Activated T-helper 17 cell treated with anti-CD3 and anti-CD28 coated beads, Interleukin-2, amount 50 U/mL, for 72 hours (primary cell): Measurements from ENCODE around the gene CHN2. TPM values are rescaled to one million over a fixed set of nuclear protein-coding genes. Genes with fewer than 3 reads are reported as not detected.
A peak's percentile ranks its signal among the peaks of the same experiment; 100 is the strongest.

Experiments
- ATAC-seq: fragments of 150-1000 bp; cut with Tn5 transposase; replicated peaks from 2 replicates; pipeline ENCODE4 v1.10.0; 2021; ENCODE audit warnings: mild to moderate bottlenecking, moderate library complexity
- H3K27ac Mint-ChIP-seq: one replicate; pipeline ENCODE4 v1.8.0; 2022; ENCODE audit warnings: mixed read lengths
- H3K27me3 Mint-ChIP-seq: one replicate; pipeline ENCODE4 v1.8.0; 2022; ENCODE audit warnings: mixed read lengths
- H3K36me3 Mint-ChIP-seq: one replicate; pipeline ENCODE4 v1.8.0; 2022; ENCODE audit warnings: low read depth, mild to moderate bottlenecking, mixed read lengths
- H3K4me1 Mint-ChIP-seq: one replicate; pipeline ENCODE4 v1.8.0; 2022; ENCODE audit warnings: mixed read lengths
- H3K4me3 Mint-ChIP-seq: one replicate; pipeline ENCODE4 v1.8.0; 2022; ENCODE audit warnings: mild to moderate bottlenecking, mixed read lengths
- H3K9me3 Mint-ChIP-seq: one replicate; pipeline ENCODE4 v1.8.0; 2022; ENCODE audit warnings: mixed read lengths
- total RNA-seq, 2 donors: library from RNA; stranded (reverse); gene quantifications; one replicate each; pipeline ENCODE4 v1.2.3, GENCODE V29; 2022

Gene CHN2
- total RNA-seq, result under 1 TPM in 1 of 2 donors, not detected in 1; 0.85 TPM

DNA sequence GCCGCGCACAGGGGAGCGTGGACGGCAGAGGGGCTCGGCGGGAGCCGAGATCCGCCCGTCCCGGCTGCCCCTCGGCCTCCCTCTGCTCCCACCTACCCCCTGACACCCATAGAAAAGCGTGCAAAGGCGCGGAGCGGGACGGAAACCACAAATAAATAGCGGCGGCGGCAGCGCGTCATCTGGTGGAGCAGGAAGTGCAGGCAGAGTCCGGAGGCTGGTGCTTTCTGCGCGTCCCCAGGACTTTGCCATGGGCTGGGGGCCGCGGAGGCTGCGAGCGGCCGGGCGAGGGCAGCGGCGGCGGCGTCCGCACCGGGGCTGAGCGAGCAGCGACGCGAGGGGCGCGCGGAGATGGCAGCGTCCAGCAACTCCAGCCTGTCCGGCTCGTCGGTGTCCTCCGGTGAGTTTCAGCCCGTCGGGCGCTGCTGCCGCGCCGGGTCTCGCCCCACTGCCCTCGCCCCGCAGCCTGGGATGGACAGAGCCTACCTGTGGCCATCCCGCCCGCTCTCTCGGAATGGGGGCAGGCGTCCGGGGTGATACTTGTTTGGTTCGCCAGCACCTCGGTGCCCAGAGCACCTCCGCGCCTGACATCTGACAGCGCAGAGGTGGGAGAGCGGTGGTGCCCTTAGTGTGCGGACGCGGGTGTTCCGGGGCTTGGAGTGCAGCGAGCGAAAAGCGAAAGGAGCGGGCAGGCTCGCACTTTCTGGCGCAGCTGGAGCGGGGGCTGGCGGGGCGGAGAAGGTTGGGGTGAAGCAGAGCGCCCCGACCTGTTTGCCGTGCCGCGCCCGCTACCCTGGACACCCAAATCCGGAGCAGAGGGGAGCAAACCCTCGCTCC is at the start of gene CHN2:
Gene CHN2, plus strand, starts transcription at position 182 of the 834 bp plus-strand sequence.
- Mint-ChIP-seq H3K36me3 (no peaks in the 10 kb centered on the region), H3K9me3 (no peaks in the 10 kb centered on the region), H3K27me3 (peaks cover 36% of the 10 kb centered on the region), H3K4me3 (peak within 1 kb of the TSS; percentile 70), H3K4me1 (peaks cover 8% of the 10 kb centered on the region), H3K27ac (no peak within 1 kb of the TSS)
- peak; percentile 77 for ATAC-seq

DNA sequence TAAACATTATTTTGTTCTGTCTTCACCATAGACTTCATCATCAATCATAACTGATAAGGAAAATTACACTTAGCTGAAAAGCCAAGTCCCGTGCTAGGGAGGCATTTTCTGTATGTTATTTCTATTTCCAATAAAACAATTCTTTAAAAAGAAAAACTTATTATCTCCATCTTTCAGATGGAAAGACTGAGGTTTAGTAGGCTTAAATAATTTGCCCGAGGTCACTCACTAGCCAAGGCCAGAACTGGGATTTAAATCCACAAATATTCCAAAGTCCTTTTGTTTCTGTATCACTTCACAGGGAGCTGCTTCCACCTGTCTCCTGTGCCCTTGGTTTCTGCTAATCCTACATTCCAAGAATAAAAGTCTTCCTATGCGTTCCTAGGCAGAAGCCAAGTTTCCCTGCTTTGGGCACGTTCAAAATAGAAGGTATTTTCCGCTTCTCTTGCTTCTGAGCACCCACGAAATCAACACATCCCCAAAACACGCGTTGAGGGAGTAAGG is 49.0 kb upstream of the CHN2 start:
- Mint-ChIP-seq H3K27me3 (peaks cover 29% of the 10 kb centered on the region), H3K27ac (no peak overlapping the region), H3K4me3 (no peak overlapping the region), H3K9me3 (no peaks in the 10 kb centered on the region), H3K4me1 (no peaks in the 10 kb centered on the region), H3K36me3 (no peaks in the 10 kb centered on the region)
- ATAC-seq, result no peak

GRCh38 chr7:29146057-29146706 is 48.4 kb upstream of the CHN2 start, which contains the start of gene CPVL:
TSS of gene CPVL (minus strand) at chr7:29146537. CDS start at chr7:29121061, 25,476 bp downstream.
- no peaks in the 10 kb centered on the region for H3K9me3 Mint-ChIP-seq
- no peaks in the 10 kb centered on the region for H3K4me1 Mint-ChIP-seq
- peaks cover 28% of the 10 kb centered on the region for H3K27me3 Mint-ChIP-seq
- H3K4me3 Mint-ChIP-seq, result no peak within 1 kb of the TSS
- H3K27ac Mint-ChIP-seq, result no peak within 1 kb of the TSS
- H3K36me3 Mint-ChIP-seq, result no peaks in the 10 kb centered on the region
- ATAC-seq, result no peak

- Mint-ChIP-seq H3K4me1 (no peaks in the 10 kb centered on the region), H3K4me3 (no peak overlapping the region), H3K9me3 (no peaks in the 10 kb centered on the region), H3K27ac (no peak overlapping the region), H3K27me3 (peaks cover 28% of the 10 kb centered on the region), H3K36me3 (no peaks in the 10 kb centered on the region)
- no peak for ATAC-seq
Observed at GRCh38 chr7:29146888-29147609, 47.5 kb upstream of the CHN2 start.

DNA sequence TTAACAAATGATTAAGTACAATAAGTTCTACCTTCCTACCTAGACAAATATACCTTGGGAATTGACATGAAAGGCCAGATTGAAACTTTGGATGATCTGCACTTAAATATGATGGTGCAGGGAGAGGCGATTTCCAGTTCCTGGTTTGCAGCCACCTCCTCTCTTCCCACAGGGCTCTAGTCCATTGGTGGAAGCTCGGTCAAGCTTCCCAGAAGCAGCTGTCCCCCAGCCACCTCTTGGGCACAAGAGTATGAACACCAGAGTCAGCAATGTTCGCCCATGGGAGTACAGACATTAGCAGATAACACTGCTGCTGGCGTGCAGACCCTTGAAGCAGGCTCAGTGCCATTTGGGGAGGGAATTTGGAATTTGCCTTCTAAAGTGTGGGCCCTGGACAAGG is 46.8 kb upstream of the CHN2 start:
- Mint-ChIP-seq H3K9me3 (no peaks in the 10 kb centered on the region), H3K4me1 (no peaks in the 10 kb centered on the region), H3K36me3 (no peaks in the 10 kb centered on the region), H3K27ac (no peak overlapping the region), H3K27me3 (peaks cover 27% of the 10 kb centered on the region), H3K4me3 (no peak overlapping the region)
- no peak for ATAC-seq

DNA sequence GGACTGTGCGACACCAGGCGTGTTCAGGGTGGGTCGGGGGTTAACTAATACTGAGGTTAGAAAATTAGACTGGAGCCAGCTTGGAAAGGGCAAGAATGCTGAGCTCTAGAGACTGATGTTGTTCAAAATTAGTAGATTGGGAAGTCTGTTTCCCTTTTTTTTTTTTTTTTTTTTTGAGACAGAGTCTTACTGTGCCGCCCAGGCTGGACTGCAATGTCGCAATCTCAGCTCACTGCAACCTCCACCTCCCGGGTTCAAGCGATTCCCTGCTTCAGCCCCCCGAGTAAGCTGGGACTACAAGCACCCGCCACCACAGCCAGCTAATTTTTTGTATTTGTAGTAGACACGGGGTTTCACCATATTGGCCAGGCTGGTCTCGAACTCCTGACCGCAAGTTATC is 45.5 kb upstream of the CHN2 start:
- Mint-ChIP-seq H3K36me3 (no peaks in the 10 kb centered on the region), H3K9me3 (no peaks in the 10 kb centered on the region), H3K27me3 (peaks cover 23% of the 10 kb centered on the region), H3K27ac (no peak overlapping the region), H3K4me1 (no peaks in the 10 kb centered on the region), H3K4me3 (no peak overlapping the region)
- no peak for ATAC-seq

DNA sequence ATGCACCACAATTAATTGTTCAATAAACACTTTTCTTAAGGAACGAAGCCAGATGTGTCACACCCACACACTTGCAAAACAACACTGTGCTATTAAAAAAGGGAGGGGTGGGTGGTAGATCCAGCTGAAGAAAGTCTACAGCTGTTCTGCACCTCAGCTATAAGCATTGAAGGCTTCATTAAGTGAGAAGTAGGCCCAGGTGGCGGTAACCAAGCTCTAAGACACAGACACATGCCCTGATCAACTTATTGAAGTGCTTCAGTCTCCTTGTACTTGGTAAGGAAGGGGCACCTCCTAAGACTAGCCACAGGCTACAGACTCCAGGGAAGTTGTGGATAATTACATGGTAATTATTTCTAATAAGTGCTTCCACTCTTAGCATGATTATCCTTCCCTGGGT is 43.7 kb upstream of the CHN2 start:
- Mint-ChIP-seq H3K4me3 (no peak overlapping the region), H3K27ac (no peak overlapping the region), H3K4me1 (no peaks in the 10 kb centered on the region), H3K36me3 (no peaks in the 10 kb centered on the region), H3K27me3 (peaks cover 23% of the 10 kb centered on the region), H3K9me3 (no peaks in the 10 kb centered on the region)
- no peak for ATAC-seq

DNA sequence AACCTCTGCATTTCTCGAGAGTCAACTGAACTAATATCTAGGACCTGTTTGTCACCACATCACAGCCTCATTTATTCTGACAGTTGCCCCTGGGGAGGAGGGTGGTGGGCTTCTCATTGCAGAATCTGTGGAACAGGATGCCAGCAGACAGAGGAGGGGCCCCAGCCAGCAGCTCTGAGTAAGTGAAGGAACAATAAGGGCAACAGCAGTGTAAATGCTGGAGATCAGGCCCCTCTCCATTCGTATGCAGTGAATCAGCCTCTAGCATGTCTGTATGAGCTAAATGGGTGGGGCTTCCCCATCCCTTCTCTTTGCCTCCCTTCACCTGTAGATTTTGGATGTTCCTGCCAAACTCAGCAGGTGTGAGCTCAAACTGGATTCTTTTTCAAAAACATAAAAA is 40.5 kb upstream of the CHN2 start:
- Mint-ChIP-seq H3K27ac (no peak overlapping the region), H3K4me3 (no peak overlapping the region), H3K4me1 (no peaks in the 10 kb centered on the region), H3K27me3 (no peaks in the 10 kb centered on the region), H3K9me3 (no peaks in the 10 kb centered on the region), H3K36me3 (no peaks in the 10 kb centered on the region)
- no peak for ATAC-seq

GRCh38 chr7:29156907-29157452 is 37.6 kb upstream of the CHN2 start:
- no peak overlapping the region for H3K27ac Mint-ChIP-seq
- no peaks in the 10 kb centered on the region for H3K9me3 Mint-ChIP-seq
- no peak for ATAC-seq
- H3K4me1 Mint-ChIP-seq, result no peaks in the 10 kb centered on the region
- H3K4me3 Mint-ChIP-seq, result no peak overlapping the region
- no peaks in the 10 kb centered on the region for H3K36me3 Mint-ChIP-seq
- peaks cover 7% of the 10 kb centered on the region for H3K27me3 Mint-ChIP-seq

DNA sequence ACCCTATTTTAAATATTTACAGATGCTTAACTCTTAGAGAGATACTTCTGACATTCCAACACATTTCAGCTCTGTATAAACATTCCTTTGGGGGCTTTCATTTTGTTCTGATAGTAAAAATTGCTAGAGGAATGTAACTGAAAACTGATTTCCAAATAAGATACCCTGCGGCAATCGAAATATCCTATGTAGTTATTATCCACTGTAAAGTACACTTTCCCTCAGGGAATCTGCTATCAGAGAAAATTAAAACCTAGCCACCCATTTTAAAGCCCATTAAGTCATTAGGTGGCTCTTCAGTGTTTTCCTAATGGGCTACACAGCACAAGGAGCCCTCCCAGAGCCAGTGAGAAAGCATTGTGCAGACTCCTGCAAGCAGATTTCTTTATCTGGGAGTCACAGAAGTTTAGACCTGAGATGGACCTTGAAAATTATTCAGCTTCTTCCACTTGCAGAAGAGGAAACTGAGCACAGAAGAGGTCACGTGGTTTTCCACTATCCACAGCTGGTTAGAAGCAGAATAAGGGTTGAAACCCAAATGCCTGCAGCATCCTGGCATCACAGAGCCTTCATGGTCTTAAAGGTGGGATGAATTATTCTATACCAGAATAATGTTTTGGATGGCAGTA is 35.7 kb upstream of the CHN2 start:
- no peaks in the 10 kb centered on the region for H3K4me1 Mint-ChIP-seq

DNA sequence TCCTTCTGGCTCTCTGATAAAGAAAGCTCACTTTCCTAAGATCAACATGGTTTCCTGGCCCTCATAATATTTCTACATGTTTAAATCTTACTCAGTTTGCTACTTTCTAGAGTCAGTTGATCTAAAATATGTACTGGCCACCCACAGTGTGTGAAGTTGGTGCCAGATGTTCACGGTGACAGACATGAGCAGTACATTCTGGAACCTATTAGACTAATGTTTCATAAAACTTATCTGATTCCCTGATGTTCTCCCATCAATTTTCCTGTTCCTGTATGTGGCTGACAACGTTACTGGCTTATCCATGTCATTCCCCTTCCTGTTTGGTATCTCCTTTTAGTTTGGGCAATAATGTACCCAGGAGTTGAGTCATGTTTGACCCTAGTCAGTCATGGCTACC is 34.5 kb upstream of the CHN2 start:
- Mint-ChIP-seq H3K27me3 (peaks cover 7% of the 10 kb centered on the region), H3K4me1 (no peaks in the 10 kb centered on the region), H3K4me3 (no peak overlapping the region), H3K36me3 (no peaks in the 10 kb centered on the region), H3K27ac (no peak overlapping the region), H3K9me3 (no peaks in the 10 kb centered on the region)
- no peak for ATAC-seq

More for the DNA sequence above, 35.7 kb upstream of the CHN2 start:
- ATAC-seq, result no peak
- peaks cover 7% of the 10 kb centered on the region for H3K27me3 Mint-ChIP-seq
- H3K9me3 Mint-ChIP-seq, result no peaks in the 10 kb centered on the region
- H3K27ac Mint-ChIP-seq, result no peak overlapping the region
- H3K4me3 Mint-ChIP-seq, result no peak overlapping the region
- no peaks in the 10 kb centered on the region for H3K36me3 Mint-ChIP-seq

DNA sequence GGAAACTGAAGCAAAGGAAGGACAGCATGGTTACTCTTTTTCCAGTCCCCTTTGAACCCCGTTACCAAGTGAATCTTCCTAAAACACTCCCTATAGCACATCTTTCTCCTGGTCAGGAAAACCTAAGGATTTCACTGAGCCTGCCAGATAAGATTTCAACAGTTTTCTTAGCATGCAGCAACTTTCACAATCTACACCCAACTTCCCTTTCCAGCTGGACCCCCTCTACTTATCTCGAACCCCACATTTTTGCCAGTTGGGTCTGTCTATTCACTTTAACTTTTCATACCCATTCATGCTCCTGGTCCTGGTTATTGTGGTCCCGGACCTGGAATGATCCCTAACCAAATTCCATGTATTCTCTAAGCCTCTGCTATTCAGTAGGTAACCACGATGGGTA is 33.3 kb upstream of the CHN2 start:
- H3K9me3 Mint-ChIP-seq, result no peaks in the 10 kb centered on the region
- peaks cover 7% of the 10 kb centered on the region for H3K27me3 Mint-ChIP-seq
- H3K27ac Mint-ChIP-seq, result no peak overlapping the region
- H3K36me3 Mint-ChIP-seq, result no peaks in the 10 kb centered on the region
- no peaks in the 10 kb centered on the region for H3K4me1 Mint-ChIP-seq
- H3K4me3 Mint-ChIP-seq, result no peak overlapping the region
- no peak for ATAC-seq

- Mint-ChIP-seq H3K4me1 (no peaks in the 10 kb centered on the region), H3K27me3 (peaks cover 7% of the 10 kb centered on the region), H3K27ac (no peak overlapping the region), H3K9me3 (no peaks in the 10 kb centered on the region), H3K36me3 (no peaks in the 10 kb centered on the region), H3K4me3 (no peak overlapping the region)
- ATAC-seq, result no peak
Observed at GRCh38 chr7:29162577-29162976, 32.0 kb upstream of the CHN2 start.

GRCh38 chr7:29163854-29164253 is 30.7 kb upstream of the CHN2 start:
- H3K36me3 Mint-ChIP-seq, result no peaks in the 10 kb centered on the region
- H3K27me3 Mint-ChIP-seq, result peaks cover 7% of the 10 kb centered on the region
- H3K27ac Mint-ChIP-seq, result no peak overlapping the region
- no peaks in the 10 kb centered on the region for H3K4me1 Mint-ChIP-seq
- no peak for ATAC-seq
- no peak overlapping the region for H3K4me3 Mint-ChIP-seq
- no peaks in the 10 kb centered on the region for H3K9me3 Mint-ChIP-seq
